ENCODE results near the gene PITX1.

The PITX1 gene

DNA sequence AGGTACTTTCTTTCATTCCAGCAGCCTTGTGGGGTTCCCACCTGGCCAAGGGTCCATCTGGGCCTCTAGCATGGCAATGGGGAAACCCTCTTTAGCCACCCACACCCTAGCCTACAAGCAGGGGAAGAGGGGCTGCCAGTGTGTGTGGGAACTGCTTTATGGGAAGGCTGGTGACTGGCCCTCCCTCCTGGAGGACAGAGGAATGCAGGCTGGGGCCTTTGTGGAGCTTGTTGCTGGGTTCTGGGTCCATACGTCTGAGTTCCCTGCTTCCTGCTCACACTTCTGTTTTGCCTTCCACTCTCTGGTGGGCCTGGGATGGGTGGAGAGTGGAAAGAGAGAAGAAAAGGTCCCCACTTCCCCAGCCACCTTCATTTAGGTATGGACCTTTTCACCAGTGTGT is 14.9 kb upstream of the PITX1 start:
- H3K27ac ChIP-seq: no peak overlapping the region
- TF ChIP-seq, protein P1, sequence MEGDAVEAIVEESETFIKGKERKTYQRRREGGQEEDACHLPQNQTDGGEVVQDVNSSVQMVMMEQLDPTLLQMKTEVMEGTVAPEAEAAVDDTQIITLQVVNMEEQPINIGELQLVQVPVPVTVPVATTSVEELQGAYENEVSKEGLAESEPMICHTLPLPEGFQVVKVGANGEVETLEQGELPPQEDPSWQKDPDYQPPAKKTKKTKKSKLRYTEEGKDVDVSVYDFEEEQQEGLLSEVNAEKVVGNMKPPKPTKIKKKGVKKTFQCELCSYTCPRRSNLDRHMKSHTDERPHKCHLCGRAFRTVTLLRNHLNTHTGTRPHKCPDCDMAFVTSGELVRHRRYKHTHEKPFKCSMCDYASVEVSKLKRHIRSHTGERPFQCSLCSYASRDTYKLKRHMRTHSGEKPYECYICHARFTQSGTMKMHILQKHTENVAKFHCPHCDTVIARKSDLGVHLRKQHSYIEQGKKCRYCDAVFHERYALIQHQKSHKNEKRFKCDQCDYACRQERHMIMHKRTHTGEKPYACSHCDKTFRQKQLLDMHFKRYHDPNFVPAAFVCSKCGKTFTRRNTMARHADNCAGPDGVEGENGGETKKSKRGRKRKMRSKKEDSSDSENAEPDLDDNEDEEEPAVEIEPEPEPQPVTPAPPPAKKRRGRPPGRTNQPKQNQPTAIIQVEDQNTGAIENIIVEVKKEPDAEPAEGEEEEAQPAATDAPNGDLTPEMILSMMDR (conservative IDR thresholded peaks at IDR 0.05): no peak
- TF ChIP-seq ZFX (IDR thresholded peaks at IDR 0.05): no peak

GRCh38 chr5:135048286-135048685 is 14.3 kb upstream of the PITX1 start:
- TF ChIP-seq, protein P1 (conservative IDR thresholded peaks at IDR 0.05): no peak
- TF ChIP-seq ZFX (IDR thresholded peaks at IDR 0.05): no peak

GRCh38 chr5:135047347-135047695 is 13.3 kb upstream of the PITX1 start:
- no peak for TF ChIP-seq ZFX (IDR thresholded peaks at IDR 0.05)
- TF ChIP-seq, protein P1 (conservative IDR thresholded peaks at IDR 0.05): no peak
- peak overlapping the region; percentile 47 for H3K27ac ChIP-seq

More at GRCh38 chr5:135048286-135048685, 14.3 kb upstream of the PITX1 start:
- H3K27ac ChIP-seq: peak overlapping the region; percentile 47

- TF ChIP-seq, protein P1 (conservative IDR thresholded peaks at IDR 0.05): no peak
- TF ChIP-seq ZFX (IDR thresholded peaks at IDR 0.05): no peak
- H3K27ac ChIP-seq: peak overlapping the region; percentile 47; the same call in 1 of the 2 replicates
Measured at GRCh38 chr5:135046661-135047346, 12.8 kb upstream of the PITX1 start.

DNA sequence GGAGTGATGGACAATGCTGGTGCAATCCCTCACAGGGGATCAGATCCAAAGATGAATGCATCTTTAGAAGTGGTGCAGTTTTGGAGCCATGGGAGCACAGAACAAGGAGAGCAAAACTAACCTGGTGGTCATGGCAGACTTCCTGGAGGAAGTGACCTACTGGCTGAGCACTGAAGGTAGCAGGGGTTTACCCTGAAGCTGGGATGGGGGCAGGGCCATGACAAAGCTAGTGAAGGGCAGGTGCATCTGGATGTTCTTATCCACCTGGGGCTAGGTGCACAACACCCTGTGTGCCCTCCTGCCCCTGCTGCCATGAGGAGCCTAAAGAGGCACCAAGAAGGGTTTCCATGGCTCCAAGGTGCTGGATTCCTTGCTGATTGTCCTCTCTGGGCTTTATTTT is 11.5 kb upstream of the PITX1 start:
- H3K27ac ChIP-seq: no peak overlapping the region
- TF ChIP-seq ZFX (IDR thresholded peaks at IDR 0.05): no peak
- TF ChIP-seq, protein P1 (conservative IDR thresholded peaks at IDR 0.05): no peak

- no peak overlapping the region for H3K27ac ChIP-seq
- TF ChIP-seq, protein P1 (conservative IDR thresholded peaks at IDR 0.05): no peak
- TF ChIP-seq ZFX (IDR thresholded peaks at IDR 0.05): no peak
Measured at GRCh38 chr5:135042595-135042994, 8.6 kb upstream of the PITX1 start.

GRCh38 chr5:135041726-135042125 is 7.7 kb upstream of the PITX1 start:
- TF ChIP-seq, protein P1 (conservative IDR thresholded peaks at IDR 0.05): no peak
- H3K27ac ChIP-seq: no peak overlapping the region
